HepG2 (cell line): Measurements from ENCODE around the gene TUBB. TPM values are rescaled to one million over a fixed set of nuclear protein-coding genes. Genes with fewer than 3 reads are reported as not detected.

Source experiments
- BCL6 ChIP-seq: IDR thresholded peaks from 2 replicates; pipeline ENCODE4 v1.6.1; 2016; ENCODE audit warnings: missing genetic modification reagents, missing compliant biosample characterization
- CENPT ChIP-seq: sonication (generic); formaldehyde crosslinking; IDR thresholded peaks from 2 replicates; pipeline ENCODE4 v1.8.0; 2022; ENCODE audit warnings: low read depth, mild to moderate bottlenecking, moderate library complexity, missing genetic modification reagents
- GZF1 ChIP-seq: sonication (generic); formaldehyde crosslinking; IDR thresholded peaks from 2 replicates; pipeline ENCODE4 v1.5.1; 2020; ENCODE audit warnings: mild to moderate bottlenecking, missing genetic modification reagents
- HOXA3 ChIP-seq: sonication (generic); formaldehyde crosslinking; IDR thresholded peaks from 2 replicates; pipeline ENCODE4 v1.5.0; 2020; ENCODE audit warnings: missing genetic modification reagents
- MEIS1 ChIP-seq: sonication (generic); formaldehyde crosslinking; IDR thresholded peaks from 2 replicates; pipeline ENCODE4 v1.9.0; 2021; ENCODE audit warnings: mild to moderate bottlenecking, missing genetic modification reagents, moderate library complexity, borderline replicate concordance
- NAIF1 ChIP-seq: sonication (generic); formaldehyde crosslinking; IDR thresholded peaks from 2 replicates; pipeline ENCODE4 v1.5.0; 2020; ENCODE audit warnings: mild to moderate bottlenecking, missing genetic modification reagents, borderline replicate concordance
- NFKBIZ ChIP-seq: IDR thresholded peaks from 2 replicates; pipeline ENCODE4 v1.6.1; 2018; ENCODE audit warnings: missing genetic modification reagents, missing compliant biosample characterization
- NRL ChIP-seq: sonication (generic); formaldehyde crosslinking; IDR thresholded peaks from 2 replicates; pipeline ENCODE4 v1.5.0; 2020; ENCODE audit warnings: missing genetic modification reagents, mild to moderate bottlenecking, moderate library complexity, borderline replicate concordance
- PHF21A ChIP-seq: sonication (generic); formaldehyde crosslinking; IDR thresholded peaks from 2 replicates; pipeline ENCODE4 v1.5.0; 2020; ENCODE audit warnings: mild to moderate bottlenecking, missing genetic modification reagents
- SOX13 ChIP-seq, 3 experiments: fragments of 450-650 bp in 1 of 3; sonication (generic) in 1 of 3; formaldehyde crosslinking in 1 of 3; IDR thresholded peaks in 2 of 3; conservative IDR thresholded peaks in 1 of 3; 2 replicates each; pipeline versions ENCODE4 v1.5.0 to v1.6.1; 2016 to 2020; ENCODE audit warnings: antibody characterized with exemption in 1 of 3, mild to moderate bottlenecking in 1 of 3, missing compliant biosample characterization in 1 of 3, missing genetic modification reagents in 1 of 3, moderate library complexity in 1 of 3
- TAF15 ChIP-seq: fragments of 200-400 bp; formaldehyde crosslinking; IDR thresholded peaks from one replicate; pipeline ENCODE4 v1.6.1; 2018; ENCODE audit warnings: mild to moderate bottlenecking, low read depth, low read length; ENCODE audit not compliant: poor library complexity, severe bottlenecking
- U2AF2 ChIP-seq: fragments of 200-400 bp; formaldehyde crosslinking; IDR thresholded peaks from 2 replicates; pipeline ENCODE4 v1.6.1; 2017; ENCODE audit warnings: low read depth, mild to moderate bottlenecking, low read length
- ZFP1 ChIP-seq: IDR thresholded peaks from 2 replicates; pipeline ENCODE4 v1.6.1; 2016
- ZMYM2 ChIP-seq: sonication (generic); formaldehyde crosslinking; IDR thresholded peaks from 2 replicates; pipeline ENCODE4 v1.8.0; 2022; ENCODE audit warnings: mild to moderate bottlenecking, missing genetic modification reagents
- ZNF124 ChIP-seq: sonication (generic); formaldehyde crosslinking; IDR thresholded peaks from 2 replicates; pipeline ENCODE4 v1.4.0; 2020; ENCODE audit warnings: missing genetic modification reagents
- ZNF446 ChIP-seq: sonication (generic); formaldehyde crosslinking; IDR thresholded peaks from 2 replicates; pipeline ENCODE4 v1.5.0; 2020; ENCODE audit warnings: mild to moderate bottlenecking, missing genetic modification reagents
- ZNF720 ChIP-seq: sonication (generic); formaldehyde crosslinking; IDR thresholded peaks from 2 replicates; pipeline ENCODE4 v1.4.0; 2020; ENCODE audit warnings: missing genetic modification reagents
- ZNF746 ChIP-seq: sonication (generic); formaldehyde crosslinking; IDR thresholded peaks from 2 replicates; pipeline ENCODE4 v1.8.0; 2022; ENCODE audit warnings: mild to moderate bottlenecking, missing genetic modification reagents
- ZNF776 ChIP-seq: sonication (generic); formaldehyde crosslinking; IDR thresholded peaks from 2 replicates; pipeline ENCODE4 v1.4.0; 2020; ENCODE audit warnings: mild to moderate bottlenecking, missing genetic modification reagents
- polyA plus RNA-seq, 8 experiments: library from polyadenylated mRNA; depleted of rRNA in 3 of 8; stranded (reverse) in 7 of 8; unstranded in 1 of 8; fragments of >200 nt; fragmentation: Illumina TruSeq in 4 of 8; extraction: Trizol in 4 of 8; gene quantifications; 2 replicates each; pipeline versions ENCODE4 v1.2.1 to v1.2.3, GENCODE V29; 2011 to 2016; ENCODE audit warnings: low read depth in 4 of 8, missing spikeins in 1 of 8, mixed read lengths in 1 of 8; ENCODE audit not compliant: insufficient read depth in 1 of 8
- total RNA-seq, 5 experiments: library from RNA; depleted of rRNA; stranded (reverse); fragments of >200 nt; fragmentation: Illumina TruSeq; extraction: Trizol; gene quantifications; 2 replicates each; pipeline ENCODE4 v1.2.3, GENCODE V29; 2016; ENCODE audit warnings: low read depth in 1 of 5
- TF ChIP-seq, protein P1 (sequence below): sonication (generic); formaldehyde crosslinking; IDR thresholded peaks from 2 replicates; pipeline ENCODE4 v1.5.1; 2020; ENCODE audit warnings: mild to moderate bottlenecking, missing genetic modification reagents, borderline replicate concordance
- TF ChIP-seq, protein P2 (sequence below): sonication (generic); formaldehyde crosslinking; IDR thresholded peaks from 2 replicates; pipeline ENCODE4 v1.8.1; 2023; ENCODE audit warnings: mild to moderate bottlenecking, moderate library complexity, missing genetic modification reagents
- TF ChIP-seq, protein P3 (sequence below): IDR thresholded peaks from 2 replicates; pipeline ENCODE4 v1.6.1; 2016; ENCODE audit warnings: mild to moderate bottlenecking

TUBB gene
- total and polyA plus RNA-seq, 2 of the 13 experiments (the other 11 are each of a cell fraction or from before 2014, with no cell fraction given), result 911 to 1,163 TPM

DNA sequence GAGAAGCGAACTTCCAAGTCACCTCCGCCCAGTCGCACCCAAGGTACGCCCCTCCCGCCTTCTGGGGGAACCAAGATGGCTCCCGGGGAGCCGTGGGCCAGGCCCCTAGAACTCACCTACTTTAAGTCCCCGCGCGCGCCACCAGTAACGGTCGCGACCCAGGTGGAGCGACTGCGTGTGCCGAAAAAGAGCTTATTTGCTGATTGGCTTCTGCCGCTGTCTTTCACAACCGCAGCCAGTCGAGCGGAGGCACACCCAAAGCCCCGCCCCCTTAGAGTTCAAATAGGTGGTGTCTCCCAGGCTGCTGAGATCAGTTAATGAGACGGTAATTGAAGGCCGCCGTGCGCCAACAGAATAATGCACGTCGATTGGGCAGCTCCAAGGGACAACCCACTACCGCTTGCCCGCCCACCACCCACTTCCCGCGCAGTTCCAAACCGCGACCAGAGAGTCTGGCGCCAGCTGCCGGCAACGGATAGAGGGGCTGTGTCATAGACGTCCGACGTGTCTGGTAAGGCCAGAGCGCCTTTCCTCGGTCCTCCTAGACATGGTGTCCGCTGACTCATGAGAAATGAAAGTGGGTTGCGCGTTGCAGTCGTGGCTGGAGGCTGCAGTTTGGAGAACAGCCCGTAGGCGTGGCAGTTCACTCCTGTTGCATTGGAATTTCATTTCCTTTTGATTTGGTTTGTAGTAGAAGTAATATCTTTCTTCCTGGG, 2.9 kb upstream of the TUBB start, which contains the start of gene MDC1 (continued):
- TF ChIP-seq, protein P1, sequence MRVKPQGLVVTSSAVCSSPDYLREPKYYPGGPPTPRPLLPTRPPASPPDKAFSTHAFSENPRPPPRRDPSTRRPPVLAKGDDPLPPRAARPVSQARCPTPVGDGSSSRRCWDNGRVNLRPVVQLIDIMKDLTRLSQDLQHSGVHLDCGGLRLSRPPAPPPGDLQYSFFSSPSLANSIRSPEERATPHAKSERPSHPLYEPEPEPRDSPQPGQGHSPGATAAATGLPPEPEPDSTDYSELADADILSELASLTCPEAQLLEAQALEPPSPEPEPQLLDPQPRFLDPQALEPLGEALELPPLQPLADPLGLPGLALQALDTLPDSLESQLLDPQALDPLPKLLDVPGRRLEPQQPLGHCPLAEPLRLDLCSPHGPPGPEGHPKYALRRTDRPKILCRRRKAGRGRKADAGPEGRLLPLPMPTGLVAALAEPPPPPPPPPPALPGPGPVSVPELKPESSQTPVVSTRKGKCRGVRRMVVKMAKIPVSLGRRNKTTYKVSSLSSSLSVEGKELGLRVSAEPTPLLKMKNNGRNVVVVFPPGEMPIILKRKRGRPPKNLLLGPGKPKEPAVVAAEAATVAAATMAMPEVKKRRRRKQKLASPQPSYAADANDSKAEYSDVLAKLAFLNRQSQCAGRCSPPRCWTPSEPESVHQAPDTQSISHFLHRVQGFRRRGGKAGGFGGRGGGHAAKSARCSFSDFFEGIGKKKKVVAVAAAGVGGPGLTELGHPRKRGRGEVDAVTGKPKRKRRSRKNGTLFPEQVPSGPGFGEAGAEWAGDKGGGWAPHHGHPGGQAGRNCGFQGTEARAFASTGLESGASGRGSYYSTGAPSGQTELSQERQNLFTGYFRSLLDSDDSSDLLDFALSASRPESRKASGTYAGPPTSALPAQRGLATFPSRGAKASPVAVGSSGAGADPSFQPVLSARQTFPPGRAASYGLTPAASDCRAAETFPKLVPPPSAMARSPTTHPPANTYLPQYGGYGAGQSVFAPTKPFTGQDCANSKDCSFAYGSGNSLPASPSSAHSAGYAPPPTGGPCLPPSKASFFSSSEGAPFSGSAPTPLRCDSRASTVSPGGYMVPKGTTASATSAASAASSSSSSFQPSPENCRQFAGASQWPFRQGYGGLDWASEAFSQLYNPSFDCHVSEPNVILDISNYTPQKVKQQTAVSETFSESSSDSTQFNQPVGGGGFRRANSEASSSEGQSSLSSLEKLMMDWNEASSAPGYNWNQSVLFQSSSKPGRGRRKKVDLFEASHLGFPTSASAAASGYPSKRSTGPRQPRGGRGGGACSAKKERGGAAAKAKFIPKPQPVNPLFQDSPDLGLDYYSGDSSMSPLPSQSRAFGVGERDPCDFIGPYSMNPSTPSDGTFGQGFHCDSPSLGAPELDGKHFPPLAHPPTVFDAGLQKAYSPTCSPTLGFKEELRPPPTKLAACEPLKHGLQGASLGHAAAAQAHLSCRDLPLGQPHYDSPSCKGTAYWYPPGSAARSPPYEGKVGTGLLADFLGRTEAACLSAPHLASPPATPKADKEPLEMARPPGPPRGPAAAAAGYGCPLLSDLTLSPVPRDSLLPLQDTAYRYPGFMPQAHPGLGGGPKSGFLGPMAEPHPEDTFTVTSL (CRISPR knock-in tag), result no peak
- TF ChIP-seq U2AF2, result no peak
- peak; percentile 92 for TF ChIP-seq MEIS1 (CRISPR knock-in tag)
- TF ChIP-seq ZNF720 (CRISPR knock-in tag), result 0 out of 2 replicates have a peak, but pooled peaks have one; percentile 68
- peak; percentile 93; the same call in 1 of the 2 replicates for TF ChIP-seq NRL (CRISPR knock-in tag)
- no peak; the same call in 1 of the 2 replicates for TF ChIP-seq ZNF776
- TF ChIP-seq, protein P2, sequence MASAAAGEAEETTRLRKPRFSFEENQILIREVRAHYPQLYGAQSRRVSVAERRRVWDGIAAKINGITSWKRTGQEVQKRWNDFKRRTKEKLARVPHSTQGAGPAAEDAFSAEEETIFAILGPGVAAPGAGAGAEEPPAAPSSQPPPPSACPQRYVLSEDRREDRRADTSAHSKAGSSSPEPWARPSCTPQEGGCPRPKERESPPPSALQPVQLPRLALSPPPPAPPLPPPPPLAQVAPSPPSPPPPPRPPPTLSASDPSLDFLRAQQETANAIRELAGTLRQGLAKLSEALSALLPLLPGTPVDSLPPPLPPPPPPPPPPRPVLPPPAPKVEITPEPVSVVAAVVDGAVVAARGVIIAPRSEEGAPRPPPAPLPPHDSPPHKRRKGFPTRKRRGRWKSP (CRISPR knock-in tag), result peak; percentile 98
- TF ChIP-seq ZMYM2, result peak; percentile 95
- TF ChIP-seq, protein P3, sequence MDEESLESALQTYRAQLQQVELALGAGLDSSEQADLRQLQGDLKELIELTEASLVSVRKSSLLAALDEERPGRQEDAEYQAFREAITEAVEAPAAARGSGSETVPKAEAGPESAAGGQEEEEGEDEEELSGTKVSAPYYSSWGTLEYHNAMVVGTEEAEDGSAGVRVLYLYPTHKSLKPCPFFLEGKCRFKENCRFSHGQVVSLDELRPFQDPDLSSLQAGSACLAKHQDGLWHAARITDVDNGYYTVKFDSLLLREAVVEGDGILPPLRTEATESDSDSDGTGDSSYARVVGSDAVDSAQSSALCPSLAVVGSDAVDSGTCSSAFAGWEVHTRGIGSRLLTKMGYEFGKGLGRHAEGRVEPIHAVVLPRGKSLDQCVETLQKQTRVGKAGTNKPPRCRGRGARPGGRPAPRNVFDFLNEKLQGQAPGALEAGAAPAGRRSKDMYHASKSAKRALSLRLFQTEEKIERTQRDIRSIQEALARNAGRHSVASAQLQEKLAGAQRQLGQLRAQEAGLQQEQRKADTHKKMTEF (CRISPR knock-in tag), result peak; percentile 98
- TF ChIP-seq GZF1 (CRISPR knock-in tag), result peak; percentile 61; the same call in 1 of the 2 replicates
- peak; percentile 99 for TF ChIP-seq HOXA3 (CRISPR knock-in tag)
- peak; percentile 68 for TF ChIP-seq ZNF124
- TF ChIP-seq ZNF446 (CRISPR knock-in tag), result no peak
- TF ChIP-seq NAIF1 (CRISPR knock-in tag), result no peak
- peak; percentile 80 for TF ChIP-seq NFKBIZ
- TF ChIP-seq CENPT (CRISPR knock-in tag), result peak; percentile 87; the same call in 1 of the 2 replicates
- peak; percentile 97 for TF ChIP-seq PHF21A
- TF ChIP-seq BCL6 (CRISPR knock-in tag), result peak; percentile 78
- 0 out of 2 replicates have a peak, but pooled peaks have one; percentile 70 for TF ChIP-seq ZNF746 (CRISPR knock-in tag)
- peak; percentile 40 for TF ChIP-seq TAF15
- no peak for TF ChIP-seq SOX13 (IDR thresholded peaks at IDR 0.05)
- TF ChIP-seq SOX13 (CRISPR knock-in tag; conservative IDR thresholded peaks at IDR 0.05 in 1 of 2, IDR thresholded peaks at IDR 0.05 in 1 of 2), result peak in 1 of 2 experiments; percentile 83; a peak in 2 of 4 replicates
- TF ChIP-seq ZFP1 (CRISPR knock-in tag), result peak; percentile 91
